Endothelial cell of umbilical vein (primary cell): Measurements from ENCODE around the gene DACT2.

Experiments used
- EZH2 ChIP-seq: IDR thresholded peaks from 2 replicates; pipeline ENCODE4 v1.6.1; 2012; ENCODE audit warnings: borderline replicate concordance, low read depth, mild to moderate bottlenecking, moderate library complexity, low read length, inconsistent platforms; ENCODE audit not compliant: severe bottlenecking
- MAX ChIP-seq: IDR thresholded peaks from 2 replicates; pipeline ENCODE4 v1.6.1; 2011; ENCODE audit not compliant: insufficient read depth, insufficient read length
- POLR2A ChIP-seq: IDR thresholded peaks from 2 replicates; pipeline ENCODE4 v1.6.1; 2012; ENCODE audit warnings: low read depth, mild to moderate bottlenecking, control low read depth, low read length
- POLR2AphosphoS5 ChIP-seq: IDR thresholded peaks from 2 replicates; pipeline ENCODE4 v1.6.1; 2012; ENCODE audit warnings: low read depth, mild to moderate bottlenecking, control low read depth, low read length, moderate library complexity; ENCODE audit not compliant: insufficient read depth
- TF ChIP-seq, protein P1 (sequence below), 2 donors: IDR thresholded peaks; 1 replicate in 1 of 2; 2 replicates in 1 of 2; pipeline ENCODE4 v1.5.1; 2011; ENCODE audit warnings: low read length in 2 of 2, mild to moderate bottlenecking in 2 of 2, moderate library complexity in 2 of 2, control low read depth in 1 of 2, inconsistent platforms in 1 of 2, low read depth in 1 of 2; ENCODE audit not compliant: insufficient read depth in 1 of 2; ENCODE audit errors: extremely low read depth in 1 of 2

DNA sequence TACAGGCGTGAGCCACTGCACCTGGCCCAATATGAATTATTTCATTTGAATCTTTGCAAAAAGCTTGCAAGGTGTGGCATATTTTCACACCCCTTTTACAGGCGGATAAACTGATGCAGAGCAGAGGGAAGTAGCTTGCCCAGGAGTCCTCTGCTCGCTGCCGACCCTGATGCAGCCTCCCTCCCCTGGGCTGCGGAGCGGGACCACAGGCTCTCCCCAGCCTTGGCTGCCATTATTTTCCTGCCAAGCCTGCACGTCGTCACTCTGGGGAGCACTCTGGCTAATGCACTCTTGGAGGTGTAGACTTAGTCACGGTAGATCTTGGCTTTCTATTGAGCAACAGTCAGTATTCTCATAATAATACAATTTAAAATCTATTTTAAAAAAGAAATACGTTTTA is 34.8 kb upstream of the DACT2 start:
- TF ChIP-seq EZH2 = no peak
- TF ChIP-seq, protein P1, sequence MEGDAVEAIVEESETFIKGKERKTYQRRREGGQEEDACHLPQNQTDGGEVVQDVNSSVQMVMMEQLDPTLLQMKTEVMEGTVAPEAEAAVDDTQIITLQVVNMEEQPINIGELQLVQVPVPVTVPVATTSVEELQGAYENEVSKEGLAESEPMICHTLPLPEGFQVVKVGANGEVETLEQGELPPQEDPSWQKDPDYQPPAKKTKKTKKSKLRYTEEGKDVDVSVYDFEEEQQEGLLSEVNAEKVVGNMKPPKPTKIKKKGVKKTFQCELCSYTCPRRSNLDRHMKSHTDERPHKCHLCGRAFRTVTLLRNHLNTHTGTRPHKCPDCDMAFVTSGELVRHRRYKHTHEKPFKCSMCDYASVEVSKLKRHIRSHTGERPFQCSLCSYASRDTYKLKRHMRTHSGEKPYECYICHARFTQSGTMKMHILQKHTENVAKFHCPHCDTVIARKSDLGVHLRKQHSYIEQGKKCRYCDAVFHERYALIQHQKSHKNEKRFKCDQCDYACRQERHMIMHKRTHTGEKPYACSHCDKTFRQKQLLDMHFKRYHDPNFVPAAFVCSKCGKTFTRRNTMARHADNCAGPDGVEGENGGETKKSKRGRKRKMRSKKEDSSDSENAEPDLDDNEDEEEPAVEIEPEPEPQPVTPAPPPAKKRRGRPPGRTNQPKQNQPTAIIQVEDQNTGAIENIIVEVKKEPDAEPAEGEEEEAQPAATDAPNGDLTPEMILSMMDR (IDR thresholded peaks at IDR 0.05; ENCODE audit: extremely low read depth in 1 of 2, insufficient read depth in 1 of 2, low read depth in 1 of 2, low read length in 2 of 2) = no peak
- no peak for TF ChIP-seq POLR2A
- TF ChIP-seq POLR2AphosphoS5 = no peak
- TF ChIP-seq MAX = no peak
